Activated CD8-positive, alpha-beta memory T cell treated with anti-CD3 and anti-CD28 coated beads for 36 hours (primary cell): ENCODE measurements around the gene C16orf46. TPM values are rescaled to one million over a fixed set of nuclear protein-coding genes. Genes with fewer than 3 reads are reported as not detected.

Source experiments
- CTCF ChIA-PET: fragments of 350-600 bp; sonication (Branson Sonifier 250); formaldehyde crosslinking; loops from one replicate; lab custom pipeline; 2021; ENCODE audit warnings: antibody characterized with exemption; lab: Charles Lee
- POLR2A ChIA-PET: fragments of 350-600 bp; sonication (Branson Sonifier 250); formaldehyde crosslinking; loops from one replicate; lab custom pipeline; 2021; ENCODE audit warnings: antibody characterized with exemption; lab: Charles Lee
- total RNA-seq, 2 experiments: library from RNA; stranded (reverse); gene quantifications; one replicate each; pipeline ENCODE4 v1.2.3, GENCODE V29; 2021

The C16orf46 gene
- total RNA-seq, 2 experiments from 2014 or later, result 0.38 to 0.51 TPM

GRCh38 chr16:81035975-81036750, 40.9 kb downstream of the C16orf46 start:
- ChIA-PET CTCF (interaction anchor here (0.6 to 3.6 kb wide), 12 partner anchors 9 to 1419 kb away, joined by 3 to 22 read pairs (median 4); partner anchors contain the start of gene C16orf46), POLR2A (interaction anchor here (0.8 to 1.2 kb wide), 4 partner anchors 31 to 42 kb away, joined by 3 to 4 read pairs (median 4); partner anchors contain the start of gene C16orf46)

- ChIA-PET CTCF (interaction anchor here (0.7 to 3.6 kb wide), 11 partner anchors 9 to 62 kb away, joined by 3 to 22 read pairs (median 5); partner anchors contain the start of gene C16orf46), POLR2A (interaction anchor here (0.8 to 1.1 kb wide), 2 partner anchors 30 to 38 kb away, joined by 3 to 4 read pairs; no protein-coding TSS in a partner anchor)
Observed at GRCh38 chr16:81035398-81035974, 41.6 kb downstream of the C16orf46 start, which contains the start of gene ATMIN. ATMIN (plus strand) TSS chr16:81035842; CDS start chr16:81035871, 29 bp downstream.

GRCh38 chr16:81029930-81030604, 47.0 kb downstream of the C16orf46 start:
- POLR2A ChIA-PET, result no interaction called here
- CTCF ChIA-PET, result interaction anchor here (0.7 kb wide), 1 partner anchor 780 kb away, joined by 3 read pairs; no protein-coding TSS in a partner anchor

GRCh38 chr16:81026429-81026828, 50.6 kb downstream of the C16orf46 start:
- POLR2A ChIA-PET, result no interaction called here
- CTCF ChIA-PET, result no interaction called here

GRCh38 chr16:81018496-81018895, 58.5 kb downstream of the C16orf46 start:
- ChIA-PET POLR2A (no interaction called here), CTCF (interaction anchor here (2.3 kb wide), 1 partner anchor 17 kb away, joined by 6 read pairs; the partner anchor contains the start of gene ATMIN)

- ChIA-PET CTCF (interaction anchor here (2.6 kb wide), 1 partner anchor 20 kb away, joined by 11 read pairs; the partner anchor contains the start of gene ATMIN), POLR2A (no interaction called here)
Observed at GRCh38 chr16:81014672-81015071, 62.4 kb downstream of the C16orf46 start.

GRCh38 chr16:81012974-81013373, 64.1 kb downstream of the C16orf46 start:
- POLR2A ChIA-PET, result no interaction called here

More at GRCh38 chr16:81012974-81013373, 64.1 kb downstream of the C16orf46 start:
- CTCF ChIA-PET, result no interaction called here

Other genes starting within 250 kb of the C16orf46 start
- gene CMC2, start 70.4 kb downstream of the C16orf46 start, total RNA-seq, result 100 to 1,000 TPM; 129 to 139 TPM
- 10 to 100 TPM; 52.7 to 54.8 TPM for gene CENPN, start 70.0 kb downstream of the C16orf46 start, total RNA-seq
- 10 to 100 TPM; 25.4 to 27.3 TPM for gene ATMIN, start 41.4 kb downstream of the C16orf46 start, total RNA-seq
- 10 to 100 TPM; 29.4 to 30.8 TPM for gene GCSH, start 19.2 kb upstream of the C16orf46 start, total RNA-seq
- not detected for gene BCO1, start 161.5 kb upstream of the C16orf46 start, total RNA-seq
- 10 to 100 TPM; 11.0 to 11.8 TPM for gene GAN, start 237.7 kb upstream of the C16orf46 start, total RNA-seq